GM18498 (cell line): ENCODE measurements around the gene STAG3.
"Not testable (repeated sequence)": the region's sequence is repeated elsewhere in the genome, so short reads cannot be mapped to it uniquely, and the experiment has no call there.

ENCODE experiments used
- ATAC-seq: cut with Tn5 transposase; IDR thresholded peaks from one replicate; pipeline ENCODE4 v1.9.1; 2021; ENCODE audit warnings: mild to moderate bottlenecking, moderate library complexity; ENCODE audit not compliant: unreplicated experiment

Gene STAG3, protein sequence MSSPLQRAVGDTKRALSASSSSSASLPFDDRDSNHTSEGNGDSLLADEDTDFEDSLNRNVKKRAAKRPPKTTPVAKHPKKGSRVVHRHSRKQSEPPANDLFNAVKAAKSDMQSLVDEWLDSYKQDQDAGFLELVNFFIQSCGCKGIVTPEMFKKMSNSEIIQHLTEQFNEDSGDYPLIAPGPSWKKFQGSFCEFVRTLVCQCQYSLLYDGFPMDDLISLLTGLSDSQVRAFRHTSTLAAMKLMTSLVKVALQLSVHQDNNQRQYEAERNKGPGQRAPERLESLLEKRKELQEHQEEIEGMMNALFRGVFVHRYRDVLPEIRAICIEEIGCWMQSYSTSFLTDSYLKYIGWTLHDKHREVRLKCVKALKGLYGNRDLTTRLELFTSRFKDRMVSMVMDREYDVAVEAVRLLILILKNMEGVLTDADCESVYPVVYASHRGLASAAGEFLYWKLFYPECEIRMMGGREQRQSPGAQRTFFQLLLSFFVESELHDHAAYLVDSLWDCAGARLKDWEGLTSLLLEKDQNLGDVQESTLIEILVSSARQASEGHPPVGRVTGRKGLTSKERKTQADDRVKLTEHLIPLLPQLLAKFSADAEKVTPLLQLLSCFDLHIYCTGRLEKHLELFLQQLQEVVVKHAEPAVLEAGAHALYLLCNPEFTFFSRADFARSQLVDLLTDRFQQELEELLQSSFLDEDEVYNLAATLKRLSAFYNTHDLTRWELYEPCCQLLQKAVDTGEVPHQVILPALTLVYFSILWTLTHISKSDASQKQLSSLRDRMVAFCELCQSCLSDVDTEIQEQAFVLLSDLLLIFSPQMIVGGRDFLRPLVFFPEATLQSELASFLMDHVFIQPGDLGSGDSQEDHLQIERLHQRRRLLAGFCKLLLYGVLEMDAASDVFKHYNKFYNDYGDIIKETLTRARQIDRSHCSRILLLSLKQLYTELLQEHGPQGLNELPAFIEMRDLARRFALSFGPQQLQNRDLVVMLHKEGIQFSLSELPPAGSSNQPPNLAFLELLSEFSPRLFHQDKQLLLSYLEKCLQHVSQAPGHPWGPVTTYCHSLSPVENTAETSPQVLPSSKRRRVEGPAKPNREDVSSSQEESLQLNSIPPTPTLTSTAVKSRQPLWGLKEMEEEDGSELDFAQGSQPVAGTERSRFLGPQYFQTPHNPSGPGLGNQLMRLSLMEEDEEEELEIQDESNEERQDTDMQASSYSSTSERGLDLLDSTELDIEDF

DNA sequence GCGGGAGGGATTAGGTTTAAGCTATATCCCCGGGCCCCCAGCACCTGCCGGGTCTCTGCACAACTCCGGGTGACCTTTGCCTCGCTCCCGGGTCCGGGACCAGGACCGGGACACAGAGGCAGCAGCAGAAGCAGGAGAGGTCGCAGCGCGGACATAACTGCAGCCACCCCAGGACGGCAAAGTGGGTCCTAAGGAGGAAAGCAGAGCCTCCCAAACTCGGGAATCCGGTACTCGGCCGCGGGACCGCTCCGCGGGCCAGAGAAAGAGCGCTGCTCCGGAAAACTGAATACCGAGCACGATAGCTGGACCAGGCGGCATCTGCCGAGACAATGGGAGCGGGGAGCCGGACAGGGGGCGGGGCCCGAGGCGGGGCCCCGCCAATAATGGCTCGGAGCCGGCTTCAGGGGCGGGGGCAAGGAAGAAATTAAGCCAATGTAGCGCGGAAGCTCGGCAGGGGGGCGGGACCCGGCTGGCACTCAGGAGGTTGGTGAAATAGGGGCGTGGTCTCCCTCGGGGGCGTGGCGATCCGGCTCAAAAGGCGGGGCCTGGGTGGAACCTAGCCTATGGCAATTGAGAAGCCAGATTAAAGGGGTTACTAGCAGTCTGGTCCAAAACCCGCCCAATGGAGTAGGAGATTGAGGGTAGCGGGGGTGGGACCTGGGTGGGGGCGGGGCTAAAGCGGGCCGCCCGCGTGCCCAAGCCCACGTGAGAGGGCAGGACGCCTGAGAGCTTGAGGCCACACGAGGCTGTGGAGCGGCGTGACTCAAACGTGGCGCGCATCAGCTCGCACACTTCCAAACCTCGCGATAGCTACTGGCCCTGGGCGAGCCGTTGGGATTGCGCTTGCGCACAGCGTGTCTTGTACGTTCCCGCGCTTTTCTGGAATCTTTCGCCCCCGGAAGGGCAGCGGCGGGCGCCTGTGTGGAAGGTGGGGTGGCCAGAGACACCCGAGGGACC, at the start of gene STAG3, which contains the start of gene GPC2:
TSS of gene STAG3 (plus strand) at position 874 of the 957 bp plus-strand sequence. CDS start 2,639 bp downstream, outside the sequence.
TSS of gene GPC2 (minus strand) at position 337 of the 957 bp plus-strand sequence. CDS start at position 155, 182 bp downstream.
- peak; percentile 82 for ATAC-seq

DNA sequence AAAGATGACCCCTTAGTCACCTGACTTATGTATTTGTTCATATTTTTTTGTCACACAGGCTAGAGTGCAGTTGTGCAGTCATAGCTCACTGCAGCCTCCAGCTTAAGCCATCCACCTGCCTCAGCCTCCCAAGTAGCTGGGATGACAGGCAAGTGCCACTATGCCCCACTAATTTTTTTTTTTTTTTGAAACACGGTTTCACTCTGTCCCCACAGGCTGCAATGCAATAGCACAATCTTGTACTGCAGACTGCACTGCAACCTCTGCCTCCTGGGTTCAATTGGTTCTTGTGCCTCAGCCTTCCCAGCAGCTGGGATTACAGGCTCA, 49.1 kb upstream of the STAG3 start:
- ATAC-seq = no peak

DNA sequence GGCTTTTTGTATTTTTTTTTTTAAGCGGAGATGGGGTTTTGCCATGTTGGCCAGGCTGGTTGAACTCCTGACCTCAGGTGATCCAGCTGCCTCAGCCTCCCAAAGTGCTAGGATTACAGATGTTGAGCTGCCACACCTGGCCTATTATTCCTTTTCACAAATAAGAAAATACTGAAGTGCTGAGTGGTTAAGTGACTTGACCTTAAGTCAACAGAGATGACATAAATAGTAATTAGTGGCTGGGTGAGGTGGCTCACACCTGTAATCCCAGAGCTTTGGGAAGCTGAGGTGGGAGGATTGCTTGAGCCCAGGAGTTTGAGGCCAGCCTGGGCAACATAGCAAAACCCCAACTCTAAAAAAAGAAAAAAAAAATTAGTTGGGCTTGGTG, 47.5 kb upstream of the STAG3 start:
- ATAC-seq = not testable (repeated sequence)

DNA sequence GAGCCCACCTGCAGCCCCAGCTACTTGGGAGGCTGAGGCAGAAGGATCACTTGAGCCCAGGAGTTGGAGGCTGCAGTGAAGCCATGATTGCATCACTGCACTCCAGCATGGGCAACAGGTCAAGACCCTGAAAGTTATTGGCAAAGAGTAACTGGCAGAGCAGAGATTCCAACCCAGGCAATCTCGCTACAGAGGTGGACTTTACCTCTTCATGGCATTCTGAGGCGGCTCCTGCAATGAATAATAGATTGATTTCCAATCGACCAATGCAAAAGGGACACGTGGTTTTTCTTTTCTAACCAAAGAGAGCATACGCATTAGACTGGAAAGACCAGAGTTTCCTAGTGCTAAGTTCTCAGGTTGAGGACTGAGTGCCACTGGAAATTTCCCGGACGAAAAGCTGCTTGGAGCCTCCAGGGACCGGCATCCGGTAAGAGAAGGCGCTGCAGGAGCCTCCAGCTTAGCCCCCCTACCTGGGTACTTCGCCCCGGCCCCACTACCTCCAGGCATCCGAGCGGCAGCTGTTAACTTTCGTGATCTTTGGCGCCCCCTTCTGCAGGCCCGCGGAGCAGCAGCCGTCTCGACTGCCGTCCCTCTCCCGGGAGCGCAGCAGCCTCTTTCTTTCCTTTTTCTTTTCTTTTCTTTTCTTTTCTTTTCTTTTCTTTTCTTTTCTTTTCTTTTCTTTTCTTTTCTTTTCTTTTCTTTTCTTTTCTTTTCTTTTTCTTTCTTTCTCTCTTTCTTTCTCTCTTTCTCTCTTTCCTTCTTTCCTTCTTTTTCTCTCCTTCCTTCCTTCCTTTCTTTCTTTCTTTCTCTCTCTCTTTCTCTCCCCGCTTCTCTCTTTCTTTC, 46.9 kb upstream of the STAG3 start:
- ATAC-seq = no peak

DNA sequence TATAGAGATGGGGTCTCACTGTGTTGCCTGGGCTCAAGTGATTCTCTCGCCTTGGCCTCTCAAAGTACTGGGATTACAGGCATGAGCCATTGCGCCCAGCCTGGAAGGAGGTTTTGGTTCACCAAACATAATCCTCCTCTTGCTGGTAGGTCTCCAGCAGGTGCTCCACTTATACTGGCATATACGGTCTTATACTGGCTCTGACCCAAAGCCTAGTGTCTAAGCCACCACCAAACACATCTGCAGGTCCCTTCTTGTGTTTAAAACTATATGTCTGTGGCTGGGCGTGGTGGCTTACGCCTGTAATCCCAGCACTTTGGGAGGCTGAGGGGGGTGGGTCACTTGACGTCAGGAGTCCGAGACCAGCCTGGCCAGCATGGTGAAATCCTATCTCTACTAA, 45.6 kb upstream of the STAG3 start:
- no peak for ATAC-seq

DNA sequence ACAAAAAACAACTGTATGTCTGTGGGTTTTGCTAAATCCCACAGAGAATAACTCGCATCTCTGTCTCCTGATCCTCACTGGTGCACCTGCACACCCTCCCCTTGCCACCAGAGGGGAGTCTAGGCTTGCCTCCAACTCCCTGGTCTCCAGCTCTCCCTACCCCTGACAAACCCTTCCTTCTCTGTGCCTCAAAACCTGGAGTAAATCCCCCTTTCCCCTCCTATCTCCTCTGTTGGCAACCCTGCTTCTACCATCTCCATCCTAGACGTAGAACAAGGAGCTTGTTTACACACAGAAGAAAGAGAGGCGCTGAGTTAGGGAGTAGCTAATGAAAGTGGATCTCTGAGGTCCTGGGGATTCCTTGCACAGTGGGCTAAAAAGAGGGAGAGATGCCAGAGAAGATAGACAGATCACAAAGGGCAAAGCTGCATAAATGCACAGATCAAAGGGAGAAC, 45.0 kb upstream of the STAG3 start:
- ATAC-seq = peak; percentile 69

DNA sequence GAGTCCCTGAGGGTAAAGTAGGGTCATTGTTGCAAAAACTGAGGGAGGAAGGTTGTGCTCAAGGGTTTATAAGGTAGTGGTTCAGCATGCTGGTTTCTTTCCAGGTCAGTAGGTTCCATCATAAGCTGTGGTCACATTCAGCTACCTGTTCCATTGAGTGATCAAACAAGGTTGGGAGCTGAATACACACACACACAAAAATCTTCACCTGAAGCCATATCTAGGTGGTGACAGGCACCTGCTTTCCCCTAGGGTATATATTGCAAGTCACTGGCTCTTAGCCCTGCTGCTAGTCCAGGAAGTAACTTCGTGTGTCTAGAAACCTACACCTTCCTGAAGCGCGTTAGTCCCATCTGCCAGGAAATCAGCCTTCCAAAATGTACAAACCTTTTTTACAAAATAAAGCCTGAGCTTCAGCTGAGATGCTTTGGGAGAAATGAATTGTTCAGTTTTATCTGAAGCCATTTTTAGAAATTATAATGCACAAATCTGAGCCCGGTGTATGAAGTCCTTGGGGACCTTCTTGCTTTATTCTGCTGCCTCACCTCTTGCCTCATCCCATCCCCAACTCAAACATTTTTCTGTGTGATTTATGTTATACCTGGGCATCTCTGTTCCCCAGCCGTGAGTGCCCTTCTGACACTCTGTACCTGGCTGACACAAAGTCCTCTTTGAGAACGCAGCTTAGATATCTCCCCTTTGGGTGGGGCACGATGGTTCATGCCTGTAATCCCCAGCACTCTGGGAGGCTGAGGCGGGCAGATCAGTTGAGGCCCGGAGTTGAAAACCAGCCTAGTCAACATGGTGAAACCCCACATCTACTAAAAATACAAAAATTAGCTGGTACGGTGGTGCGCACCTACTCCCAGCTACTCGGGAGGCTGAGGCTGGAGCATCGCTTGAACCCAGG, 39.6 kb upstream of the STAG3 start:
- no peak for ATAC-seq

DNA sequence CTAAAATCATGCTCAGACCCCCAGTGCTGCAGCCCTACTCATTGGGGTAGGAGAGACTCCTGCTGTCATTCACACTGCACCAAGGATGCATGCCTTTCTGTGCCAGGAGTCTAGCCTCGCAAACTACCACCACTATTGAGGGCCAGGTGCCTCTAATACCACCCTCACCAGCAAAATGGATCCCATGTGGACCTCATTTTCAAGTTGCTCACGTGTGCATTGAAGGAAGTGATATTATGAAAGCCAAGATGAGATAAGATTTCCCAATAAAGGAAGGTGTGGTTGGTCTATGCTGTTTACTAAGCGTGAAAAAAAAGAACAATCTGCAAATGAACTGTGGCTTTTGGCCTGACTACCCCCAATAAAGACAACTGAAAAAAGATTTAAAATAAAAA, 36.2 kb upstream of the STAG3 start:
- no peak for ATAC-seq

DNA sequence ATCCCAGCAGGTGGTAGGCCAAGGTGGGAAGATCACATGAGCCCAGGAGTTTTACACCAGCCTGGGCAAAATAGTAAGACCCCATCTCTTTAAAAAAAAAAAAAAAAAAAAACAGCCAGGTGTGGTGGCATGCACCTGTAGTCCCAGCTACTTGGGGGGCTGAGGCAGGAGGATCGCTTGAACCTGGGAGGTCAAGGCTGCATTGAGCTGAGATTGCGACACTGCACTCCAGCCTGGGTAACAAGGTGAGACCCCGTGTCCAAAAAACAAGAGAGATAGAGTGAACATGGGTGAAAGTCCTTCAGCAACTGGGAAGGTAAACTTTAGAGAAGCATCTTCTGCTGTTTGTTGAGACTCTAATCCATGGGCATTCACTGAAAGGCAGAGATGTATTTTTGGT, 35.3 kb upstream of the STAG3 start:
- no peak for ATAC-seq

DNA sequence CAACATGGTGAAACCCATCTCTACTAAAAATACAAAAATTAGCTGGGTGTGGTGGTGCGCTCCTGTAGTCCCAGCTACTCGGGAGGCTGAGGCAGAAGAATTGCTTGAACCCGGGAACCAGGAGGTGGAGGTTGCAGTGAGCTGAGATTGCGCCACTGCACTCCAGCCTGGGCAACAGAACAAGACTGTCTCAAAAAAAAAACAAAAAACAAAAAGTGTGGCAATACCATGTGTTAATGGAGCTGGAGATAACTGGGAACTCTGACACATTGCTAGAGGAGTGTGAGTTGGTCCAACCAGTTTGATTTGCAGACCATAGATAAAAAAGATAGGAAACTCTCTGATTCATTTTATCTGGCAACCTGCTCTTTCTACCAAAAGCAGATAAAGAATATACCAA, 31.4 kb upstream of the STAG3 start:
- ATAC-seq = not testable (repeated sequence)

DNA sequence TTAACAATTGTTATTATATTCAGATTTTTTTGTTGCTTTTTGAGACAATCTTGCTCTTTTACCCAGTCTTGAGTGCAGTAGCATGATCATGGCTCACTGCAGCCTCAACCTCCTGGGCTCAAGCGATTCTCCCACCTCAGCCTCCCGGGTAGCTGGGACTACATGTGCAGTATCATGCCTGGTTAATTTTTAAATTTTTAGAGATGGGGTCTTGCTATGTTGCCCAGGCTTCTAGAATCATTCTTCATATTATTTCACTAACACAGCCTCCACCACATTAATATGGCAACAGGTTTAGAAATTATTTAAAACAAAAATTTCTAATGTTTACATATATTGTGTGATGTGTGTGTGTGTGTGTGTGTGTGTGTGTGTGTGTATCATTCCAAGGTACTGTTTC, 30.4 kb upstream of the STAG3 start:
- ATAC-seq = no peak

DNA sequence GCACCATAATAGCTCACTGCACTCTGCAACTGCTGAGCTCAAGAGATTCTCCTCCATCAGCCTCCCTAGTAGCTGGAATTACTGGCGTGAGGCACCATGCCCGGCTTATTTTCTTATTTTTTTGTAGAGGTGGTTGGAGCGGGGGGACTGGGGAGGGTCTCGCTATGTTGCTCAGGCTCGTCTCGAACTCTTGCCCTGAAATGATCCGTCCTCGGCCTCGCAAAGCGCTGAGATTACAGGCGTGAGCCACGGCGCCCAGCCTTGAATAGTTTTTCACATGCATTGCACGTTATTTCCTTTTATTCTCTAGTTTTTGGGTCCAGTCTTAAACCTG, 29.5 kb upstream of the STAG3 start:
- ATAC-seq = no peak

DNA sequence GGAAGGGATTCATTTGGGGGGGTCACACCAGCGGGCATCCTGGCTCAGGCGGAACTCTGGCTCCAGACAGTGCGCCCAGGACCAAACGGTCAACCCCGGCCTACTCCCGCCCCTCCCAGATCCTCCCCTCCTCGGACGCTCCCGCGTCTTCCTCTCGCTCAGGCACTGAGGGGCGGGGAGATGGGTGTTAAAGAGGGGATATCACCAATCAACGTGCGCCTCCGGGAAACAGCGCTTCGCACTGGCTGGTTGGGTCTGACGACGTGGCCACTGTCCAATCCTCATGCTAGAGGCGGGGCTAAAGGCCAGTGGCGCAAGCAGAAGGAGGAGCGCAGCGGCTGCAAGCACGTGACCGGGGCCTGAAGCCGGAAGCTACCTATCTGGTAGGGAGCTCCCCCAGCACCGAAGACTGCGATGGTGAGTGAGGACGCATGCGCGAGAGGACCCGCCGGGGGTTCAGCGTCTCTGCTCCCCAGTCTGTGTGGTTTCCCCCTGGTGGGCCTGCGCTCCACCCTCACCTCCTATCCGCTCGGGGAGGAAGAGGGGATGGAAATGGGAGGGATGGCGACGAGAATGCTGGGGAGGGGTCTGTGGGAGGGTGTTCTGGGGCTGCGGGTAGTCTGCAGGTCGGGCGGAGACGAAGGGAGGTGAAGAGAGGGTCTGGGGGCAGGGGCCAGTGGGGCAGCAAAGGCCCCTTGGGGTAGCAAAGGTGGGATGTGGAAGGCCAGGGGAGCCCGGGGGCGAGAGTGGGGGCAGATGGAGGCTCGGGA, 29.0 kb upstream of the STAG3 start, which contains the start of gene LAMTOR4:
TSS of gene LAMTOR4 (plus strand) at position 360 of the 770 bp plus-strand sequence. CDS start at position 415, 55 bp downstream.
- peak; percentile 95 for ATAC-seq

DNA sequence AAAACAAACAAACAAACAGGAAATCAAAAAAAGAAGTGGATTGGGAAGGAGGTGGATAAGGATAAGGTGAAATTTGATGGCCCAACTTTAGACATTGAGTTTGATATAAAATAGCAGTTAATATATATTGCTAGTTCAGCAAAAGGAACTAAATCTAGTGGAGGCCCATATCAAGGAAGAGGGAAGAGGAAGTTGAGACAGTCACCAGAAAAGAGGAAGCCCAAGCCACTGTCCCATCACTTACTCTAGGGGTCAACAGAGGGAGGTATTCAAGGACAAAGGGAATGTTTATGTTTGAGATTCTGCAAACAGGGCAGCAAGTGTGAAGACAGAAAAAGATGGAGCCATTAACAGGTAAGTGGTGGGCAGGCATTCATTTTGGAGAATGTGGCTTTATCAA, 25.3 kb upstream of the STAG3 start:
- ATAC-seq = no peak

DNA sequence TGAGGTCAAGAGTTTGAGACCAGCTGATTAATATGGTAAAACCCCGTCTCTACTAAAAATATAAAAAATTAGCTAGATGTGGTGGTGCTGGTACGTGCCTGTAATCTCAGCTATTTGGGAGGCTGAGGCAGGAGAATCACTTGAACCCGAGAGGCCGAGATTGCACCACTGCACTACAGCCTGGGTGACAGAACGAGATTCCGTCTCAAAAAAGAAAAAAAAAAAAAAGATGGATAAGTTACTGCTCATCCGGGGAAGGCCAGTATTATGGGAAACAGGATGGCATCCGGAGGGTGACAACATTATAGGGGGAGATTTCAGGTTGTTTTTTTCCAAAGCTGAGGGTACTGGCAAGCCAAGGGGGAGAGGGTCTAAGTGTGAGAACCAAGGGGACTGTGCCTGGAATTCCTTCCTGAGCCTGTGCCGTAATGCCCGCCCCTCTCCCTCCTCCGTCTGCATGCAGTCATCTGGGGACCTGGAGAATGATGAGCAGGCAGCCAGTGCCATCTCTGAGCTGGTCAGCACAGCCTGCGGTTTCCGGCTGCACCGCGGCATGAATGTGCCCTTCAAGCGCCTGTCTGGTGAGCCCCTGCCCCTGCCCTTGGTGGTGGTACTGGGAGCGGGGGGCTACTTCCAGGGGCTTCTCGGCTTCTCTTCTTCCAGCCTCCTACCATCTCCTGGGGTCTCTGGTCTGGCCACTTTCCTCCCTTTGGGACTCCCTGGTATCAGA, 24.6 kb upstream of the STAG3 start:
- no peak for ATAC-seq

DNA sequence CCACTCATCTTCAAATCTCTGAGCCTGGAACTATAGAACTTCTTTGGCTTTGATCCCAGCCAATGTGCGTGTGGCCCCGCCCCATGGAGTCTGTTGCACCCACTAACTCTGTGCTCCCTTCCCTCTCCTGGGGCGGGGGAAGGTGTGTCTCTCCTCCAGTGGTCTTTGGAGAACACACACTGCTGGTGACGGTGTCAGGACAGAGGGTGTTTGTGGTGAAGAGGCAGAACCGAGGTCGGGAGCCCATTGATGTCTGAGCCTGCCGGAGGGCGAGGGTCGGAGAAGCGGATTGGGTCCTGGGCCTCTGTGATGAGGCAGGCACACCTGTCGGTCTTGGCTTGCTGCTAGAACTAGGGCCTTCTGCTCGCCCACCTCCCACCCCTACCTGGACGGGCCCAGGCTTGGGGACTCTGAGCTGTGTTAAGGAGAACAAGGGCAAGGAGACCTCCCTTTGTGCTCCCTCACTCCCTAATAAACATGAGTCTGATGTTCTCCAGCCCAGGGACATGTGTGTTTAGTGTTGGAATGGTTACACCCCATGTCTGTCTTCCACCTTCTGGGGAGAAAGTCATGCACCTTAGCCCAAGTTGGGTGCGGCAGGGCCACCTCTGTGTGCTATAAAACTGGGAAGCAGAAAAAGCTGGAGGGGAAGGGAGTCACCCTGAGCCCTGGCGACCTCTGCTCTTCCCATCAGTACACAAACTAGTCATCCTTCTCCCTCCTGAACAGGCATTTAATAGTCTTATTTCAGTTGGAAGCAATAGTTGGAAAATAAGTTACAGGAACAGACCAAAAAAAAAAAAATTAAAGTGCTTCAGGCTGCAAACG, 23.8 kb upstream of the STAG3 start:
- no peak for ATAC-seq
